Measurements from ENCODE around the gene P2RY13.

P2RY13 gene

GRCh38 chr3:151315136-151315535 is 14.2 kb downstream of the P2RY13 start:
- no peak for TF ChIP-seq EZH2 (optimal IDR thresholded peaks at IDR 0.05; ENCODE audit: low read depth, low read length)
- no peak for TF ChIP-seq EZH2phosphoT487 (IDR thresholded peaks at IDR 0.05; ENCODE audit: low read length)
- TF ChIP-seq CTCF (IDR thresholded peaks at IDR 0.05; ENCODE audit: low read length), result no peak
- DNase-seq, result no peak
- Histone ChIP-seq H3K36me3 (replicated peaks; ENCODE audit: insufficient read depth, low read length) (no peaks in the 10 kb centered on the region), H3K4me3 (ENCODE audit: low read length) (no peak overlapping the region), H2AFZ (ENCODE audit: low read length) (no peak overlapping the region), H3K9me2 (replicated peaks; ENCODE audit: insufficient read depth, low read length) (no peaks in the 10 kb centered on the region), H3F3A (ENCODE audit: insufficient read depth, low read length) (no peaks in the 10 kb centered on the region), H4K20me1 (ENCODE audit: insufficient read depth, low read length) (no peaks in the 10 kb centered on the region), H3K9ac (ENCODE audit: low read length) (no peak overlapping the region), H3K27ac (ENCODE audit: low read length) (no peak overlapping the region), H3K79me2 (ENCODE audit: low read length) (no peaks in the 10 kb centered on the region), H3K4me2 (ENCODE audit: low read depth, low read length) (no peak overlapping the region), H3K27me3 (replicated peaks; ENCODE audit: insufficient read depth, low read length) (no peaks in the 10 kb centered on the region), H3K9me3 (replicated peaks; ENCODE audit: insufficient read depth, low read length) (no peaks in the 10 kb centered on the region), H3K4me1 (ENCODE audit: low read length) (no peaks in the 10 kb centered on the region)

GRCh38 chr3:151314593-151314992 is 14.8 kb downstream of the P2RY13 start:
- no peak for DNase-seq
- Histone ChIP-seq H3K4me2 (ENCODE audit: low read depth, low read length) (no peak overlapping the region), H3K4me1 (ENCODE audit: low read length) (no peaks in the 10 kb centered on the region), H4K20me1 (ENCODE audit: insufficient read depth, low read length) (no peaks in the 10 kb centered on the region), H3K79me2 (ENCODE audit: low read length) (no peaks in the 10 kb centered on the region), H3K36me3 (replicated peaks; ENCODE audit: insufficient read depth, low read length) (no peaks in the 10 kb centered on the region), H3K27me3 (replicated peaks; ENCODE audit: insufficient read depth, low read length) (no peaks in the 10 kb centered on the region), H3F3A (ENCODE audit: insufficient read depth, low read length) (no peaks in the 10 kb centered on the region), H2AFZ (ENCODE audit: low read length) (no peak overlapping the region), H3K4me3 (ENCODE audit: low read length) (no peak overlapping the region), H3K27ac (ENCODE audit: low read length) (no peak overlapping the region), H3K9me2 (replicated peaks; ENCODE audit: insufficient read depth, low read length) (no peaks in the 10 kb centered on the region), H3K9ac (ENCODE audit: low read length) (no peak overlapping the region), H3K9me3 (replicated peaks; ENCODE audit: insufficient read depth, low read length) (no peaks in the 10 kb centered on the region)
- TF ChIP-seq EZH2phosphoT487 (IDR thresholded peaks at IDR 0.05; ENCODE audit: low read length), result no peak
- TF ChIP-seq EZH2 (optimal IDR thresholded peaks at IDR 0.05; ENCODE audit: low read depth, low read length), result no peak
- TF ChIP-seq CTCF (IDR thresholded peaks at IDR 0.05; ENCODE audit: low read length), result no peak

DNA sequence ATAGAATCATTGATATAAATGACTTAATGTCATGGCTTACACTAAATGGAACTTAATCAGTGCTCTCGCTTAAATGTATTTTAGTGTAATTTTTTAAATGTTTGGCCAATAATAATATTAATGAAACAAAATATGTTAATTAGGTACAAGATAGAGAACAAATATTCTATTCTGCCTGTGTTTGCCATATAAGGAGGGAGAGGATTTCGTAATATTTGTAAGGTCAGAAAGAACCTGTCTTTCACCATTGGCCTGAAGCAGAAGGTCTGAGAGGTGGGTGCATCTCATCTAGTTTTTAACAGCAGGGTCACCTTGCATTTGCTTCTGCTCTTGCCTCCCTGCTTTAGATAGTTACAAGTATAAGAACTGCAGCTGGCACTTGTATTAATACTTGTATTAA is 15.2 kb downstream of the P2RY13 start:
- no peaks in the 10 kb centered on the region for H3F3A ChIP-seq (ENCODE audit: insufficient read depth, low read length)
- H3K27me3 ChIP-seq (replicated peaks; ENCODE audit: insufficient read depth, low read length), result no peaks in the 10 kb centered on the region
- H3K4me3 ChIP-seq (ENCODE audit: low read length), result no peak overlapping the region
- no peak overlapping the region for H2AFZ ChIP-seq (ENCODE audit: low read length)
- H4K20me1 ChIP-seq (ENCODE audit: insufficient read depth, low read length), result no peaks in the 10 kb centered on the region
- no peak overlapping the region for H3K27ac ChIP-seq (ENCODE audit: low read length)
- no peaks in the 10 kb centered on the region for H3K36me3 ChIP-seq (replicated peaks; ENCODE audit: insufficient read depth, low read length)
- no peaks in the 10 kb centered on the region for H3K9me2 ChIP-seq (replicated peaks; ENCODE audit: insufficient read depth, low read length)
- H3K9me3 ChIP-seq (replicated peaks; ENCODE audit: insufficient read depth, low read length), result no peaks in the 10 kb centered on the region
- TF ChIP-seq CTCF (IDR thresholded peaks at IDR 0.05; ENCODE audit: low read length), result no peak
- no peak for TF ChIP-seq EZH2 (optimal IDR thresholded peaks at IDR 0.05; ENCODE audit: low read depth, low read length)
- no peak for TF ChIP-seq EZH2phosphoT487 (IDR thresholded peaks at IDR 0.05; ENCODE audit: low read length)
- no peak overlapping the region for H3K4me2 ChIP-seq (ENCODE audit: low read depth, low read length)
- H3K79me2 ChIP-seq (ENCODE audit: low read length), result no peaks in the 10 kb centered on the region
- DNase-seq, result no peak
- H3K4me1 ChIP-seq (ENCODE audit: low read length), result no peaks in the 10 kb centered on the region
- no peak overlapping the region for H3K9ac ChIP-seq (ENCODE audit: low read length)
